Left ventricle myocardium inferior (tissue), 1 donor: ENCODE data around the gene PLB1. TPM values are rescaled to one million over a fixed set of nuclear protein-coding genes. Genes with fewer than 3 reads are reported as not detected.

Experiments
- DNase-seq: peaks from one replicate; pipeline ENCODE4 v3.0.0-alpha.2; 2020
- H3K27ac ChIP-seq: fragments of 200-600 bp; replicated peaks from 2 replicates; pipeline ENCODE4 v1.8.0; 2021
- H3K27me3 ChIP-seq: fragments of 200-600 bp; 2 replicates; pipeline ENCODE4 v1.8.0; 2021; ENCODE audit warnings: low read depth
- H3K36me3 ChIP-seq: fragments of 200-600 bp; 2 replicates; pipeline ENCODE4 v1.8.0; 2021
- H3K4me1 ChIP-seq: fragments of 200-600 bp; 2 replicates; pipeline ENCODE4 v1.8.0; 2021
- H3K4me3 ChIP-seq: fragments of 200-600 bp; 2 replicates; pipeline ENCODE4 v1.8.0; 2021; ENCODE audit warnings: mild to moderate bottlenecking, moderate library complexity
- H3K9me3 ChIP-seq: fragments of 200-600 bp; replicated peaks from 2 replicates; pipeline ENCODE4 v1.8.0; 2021
- intact Hi-C: fragments of 100-400 bp; cut with micrococcal nuclease; formaldehyde crosslinking; loops from one replicate; pipeline ENCODE4 v1.11.0; 2022
- total RNA-seq: library from RNA; stranded (reverse); fragmentation: NEBNext Ultra II Directional; extraction: Animal tissue kit (Norgen Biotek cat#: 25700); gene quantifications from one replicate; pipeline ENCODE4 v1.2.1, GENCODE V29; 2021
- TF ChIP-seq, protein P1 (sequence below): fragments of 200-600 bp; IDR thresholded peaks from 2 replicates; pipeline ENCODE4 v1.8.0; 2021; ENCODE audit warnings: antibody characterized with exemption, mild to moderate bottlenecking, borderline replicate concordance
- donor health status: DM: no; HTN: yes; CAD: no; lungs with severe emphysema.

Gene PLB1
- total RNA-seq, 1 donor from 2014 or later = 2.4 TPM

- H3K27ac ChIP-seq = peak overlapping the region; percentile 70
- DNase-seq = peak; percentile 45
- peaks cover 26% of the 10 kb centered on the region for H3K4me1 ChIP-seq
- H3K36me3 ChIP-seq = no peaks in the 10 kb centered on the region
- no peaks in the 10 kb centered on the region for H3K27me3 ChIP-seq
- intact Hi-C loops = no loop called here
- H3K4me3 ChIP-seq = no peak overlapping the region
- TF ChIP-seq, protein P1, sequence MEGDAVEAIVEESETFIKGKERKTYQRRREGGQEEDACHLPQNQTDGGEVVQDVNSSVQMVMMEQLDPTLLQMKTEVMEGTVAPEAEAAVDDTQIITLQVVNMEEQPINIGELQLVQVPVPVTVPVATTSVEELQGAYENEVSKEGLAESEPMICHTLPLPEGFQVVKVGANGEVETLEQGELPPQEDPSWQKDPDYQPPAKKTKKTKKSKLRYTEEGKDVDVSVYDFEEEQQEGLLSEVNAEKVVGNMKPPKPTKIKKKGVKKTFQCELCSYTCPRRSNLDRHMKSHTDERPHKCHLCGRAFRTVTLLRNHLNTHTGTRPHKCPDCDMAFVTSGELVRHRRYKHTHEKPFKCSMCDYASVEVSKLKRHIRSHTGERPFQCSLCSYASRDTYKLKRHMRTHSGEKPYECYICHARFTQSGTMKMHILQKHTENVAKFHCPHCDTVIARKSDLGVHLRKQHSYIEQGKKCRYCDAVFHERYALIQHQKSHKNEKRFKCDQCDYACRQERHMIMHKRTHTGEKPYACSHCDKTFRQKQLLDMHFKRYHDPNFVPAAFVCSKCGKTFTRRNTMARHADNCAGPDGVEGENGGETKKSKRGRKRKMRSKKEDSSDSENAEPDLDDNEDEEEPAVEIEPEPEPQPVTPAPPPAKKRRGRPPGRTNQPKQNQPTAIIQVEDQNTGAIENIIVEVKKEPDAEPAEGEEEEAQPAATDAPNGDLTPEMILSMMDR = no peak
- H3K9me3 ChIP-seq = no peaks in the 10 kb centered on the region
These were observed 112.1 kb downstream of the PLB1 start for GRCh38 chr2:28607730-28608499.

DNA sequence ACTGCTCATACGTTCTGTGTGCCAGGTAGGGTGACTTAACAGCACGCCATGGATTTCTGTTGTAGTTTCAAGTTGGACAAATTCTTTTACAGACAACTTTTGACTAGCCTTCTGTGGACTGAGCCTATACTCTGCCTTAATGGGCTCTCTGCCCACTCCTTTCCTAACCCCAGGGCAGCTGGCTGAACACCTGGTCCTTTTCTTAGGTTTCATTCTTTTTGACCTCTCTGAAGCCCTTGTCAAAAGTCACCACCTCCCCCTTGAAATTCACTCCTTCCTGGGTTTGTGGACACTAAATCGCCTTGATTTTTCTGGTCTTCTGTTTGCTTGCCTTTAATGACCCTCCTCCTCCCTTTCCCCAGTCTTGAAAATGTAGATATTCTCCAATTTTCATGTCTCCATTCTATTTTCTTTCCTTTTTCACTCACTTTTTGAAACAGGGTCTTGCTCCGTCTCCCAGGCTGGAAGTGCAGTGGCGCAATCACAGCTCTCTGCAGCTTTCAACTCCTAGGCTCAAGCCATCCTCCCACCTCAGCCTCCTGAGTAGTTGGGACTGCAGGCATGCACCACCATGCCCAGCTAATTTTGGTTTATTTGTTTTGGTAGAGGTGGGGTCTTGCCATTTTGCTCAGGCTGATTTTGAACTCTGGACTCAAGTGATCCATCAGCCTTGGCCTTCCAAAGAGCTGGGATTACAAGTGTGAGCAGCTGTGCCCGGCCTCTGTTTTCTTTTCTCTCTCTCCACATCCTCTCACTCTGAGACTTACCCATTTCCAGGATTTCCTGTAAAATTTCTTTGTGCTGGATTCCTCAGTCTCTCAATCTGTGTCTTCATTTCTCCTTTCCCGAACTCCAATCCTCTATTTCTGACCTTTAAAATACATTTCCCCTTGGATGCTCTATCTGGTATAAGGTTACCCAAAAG, 112.9 kb downstream of the PLB1 start:
- H3K4me1 ChIP-seq = peaks cover 26% of the 10 kb centered on the region

GRCh38 chr2:28610583-28611201, 114.8 kb downstream of the PLB1 start:
- Histone ChIP-seq H3K36me3 (no peaks in the 10 kb centered on the region), H3K27me3 (no peaks in the 10 kb centered on the region), H3K4me3 (no peak overlapping the region), H3K4me1 (peaks cover 26% of the 10 kb centered on the region), H3K27ac (no peak overlapping the region), H3K9me3 (no peaks in the 10 kb centered on the region)
- TF ChIP-seq, protein P1 = no peak
- intact Hi-C loops = no loop called here
- DNase-seq = no peak

More for the DNA sequence above, 112.9 kb downstream of the PLB1 start:
- H3K4me3 ChIP-seq = no peak overlapping the region
- H3K27me3 ChIP-seq = no peaks in the 10 kb centered on the region
- TF ChIP-seq, protein P1 = no peak
- H3K9me3 ChIP-seq = no peaks in the 10 kb centered on the region
- intact Hi-C loops = no loop called here
- DNase-seq = no peak
- H3K36me3 ChIP-seq = no peaks in the 10 kb centered on the region
- H3K27ac ChIP-seq = peak overlapping the region; percentile 70

DNA sequence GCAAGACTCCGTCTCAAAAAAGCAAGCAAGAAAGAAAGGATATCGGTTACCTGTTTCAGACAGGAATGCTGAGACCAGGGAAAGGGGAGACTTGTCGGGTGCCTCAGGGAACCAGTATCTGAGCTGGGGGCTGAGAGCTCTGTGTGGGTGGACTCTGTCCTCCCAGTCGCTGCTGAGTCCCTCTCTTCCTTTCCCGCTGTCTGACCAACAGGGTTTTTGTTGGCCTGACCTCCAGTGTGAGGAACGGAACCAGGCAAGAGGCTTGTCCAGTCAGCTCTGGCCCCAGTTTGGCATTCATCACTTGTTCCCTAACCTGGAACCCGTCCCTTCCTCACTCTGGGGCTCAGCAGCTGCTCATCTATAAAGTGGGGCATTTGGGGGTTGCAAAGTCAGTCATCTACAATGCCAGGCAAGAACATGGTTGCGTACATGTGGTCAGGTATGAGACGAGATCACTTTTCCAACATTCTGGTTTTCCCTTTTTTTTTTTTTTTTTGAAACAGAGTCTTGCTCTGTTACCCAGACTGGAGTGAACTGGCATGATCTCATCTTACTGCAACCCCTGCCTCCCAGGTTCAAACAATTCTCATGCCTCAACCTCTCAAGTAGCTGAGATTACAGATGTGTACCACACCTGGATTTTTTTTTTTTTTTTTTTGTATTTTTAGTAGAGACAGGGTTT, 116.4 kb downstream of the PLB1 start:
- no peak for DNase-seq
- Histone ChIP-seq H3K4me1 (peaks cover 14% of the 10 kb centered on the region), H3K27me3 (no peaks in the 10 kb centered on the region), H3K36me3 (no peaks in the 10 kb centered on the region), H3K27ac (no peak overlapping the region), H3K9me3 (no peaks in the 10 kb centered on the region), H3K4me3 (no peak overlapping the region)
- intact Hi-C loops = no loop called here
- TF ChIP-seq, protein P1 = no peak

DNA sequence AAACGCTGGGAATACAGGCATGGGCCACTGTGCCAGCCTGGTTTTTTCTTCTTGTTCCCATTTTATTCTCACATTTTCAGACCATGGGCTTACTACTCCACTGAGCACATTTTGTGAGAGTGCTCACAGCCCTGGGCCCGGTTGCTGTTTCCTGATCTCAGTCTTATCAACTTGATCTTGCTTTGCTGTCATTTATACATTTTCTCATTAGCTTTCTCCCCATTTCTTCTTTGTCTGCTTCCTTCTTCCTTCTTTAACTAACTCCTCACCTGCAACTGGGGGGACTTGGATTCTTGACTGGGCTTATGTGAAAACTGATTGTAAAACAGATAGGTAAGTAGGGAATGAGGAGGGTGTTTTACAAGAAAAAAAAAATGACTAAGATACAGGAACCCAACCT, 117.3 kb downstream of the PLB1 start:
- no peaks in the 10 kb centered on the region for H3K36me3 ChIP-seq
- intact Hi-C loops = no loop called here
- no peak overlapping the region for H3K4me3 ChIP-seq
- H3K4me1 ChIP-seq = peaks cover 6% of the 10 kb centered on the region
- no peaks in the 10 kb centered on the region for H3K9me3 ChIP-seq
- no peaks in the 10 kb centered on the region for H3K27me3 ChIP-seq
- H3K27ac ChIP-seq = no peak overlapping the region
- DNase-seq = no peak
- TF ChIP-seq, protein P1 = no peak
